Measurements from ENCODE around the gene ADAMTS20.

Gene ADAMTS20

DNA sequence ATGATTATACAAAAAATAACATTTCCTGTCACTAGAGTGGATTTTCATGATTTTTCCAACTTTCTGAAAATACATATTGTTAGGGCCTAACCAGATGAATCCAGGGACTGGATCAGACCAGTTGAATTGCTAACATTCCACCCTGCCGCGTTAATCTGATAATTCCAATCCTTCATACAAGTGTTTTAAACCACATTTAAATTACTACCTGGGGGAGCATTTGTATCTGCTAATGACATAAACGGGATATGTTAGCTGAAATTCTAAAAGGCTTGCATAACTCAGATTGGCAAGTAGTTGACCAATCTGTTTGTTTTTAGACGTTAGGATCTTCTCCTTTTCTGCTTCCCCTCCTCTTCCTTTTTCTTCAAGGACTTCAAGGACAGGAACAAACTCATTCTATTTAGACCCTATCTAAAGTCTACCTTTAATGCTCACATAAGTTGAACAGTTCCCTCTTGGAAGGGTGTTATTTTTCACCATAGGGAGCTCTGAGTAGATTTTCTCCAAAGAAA lies 239.0 kb downstream of the ADAMTS20 start:
- TF ChIP-seq, protein P1, sequence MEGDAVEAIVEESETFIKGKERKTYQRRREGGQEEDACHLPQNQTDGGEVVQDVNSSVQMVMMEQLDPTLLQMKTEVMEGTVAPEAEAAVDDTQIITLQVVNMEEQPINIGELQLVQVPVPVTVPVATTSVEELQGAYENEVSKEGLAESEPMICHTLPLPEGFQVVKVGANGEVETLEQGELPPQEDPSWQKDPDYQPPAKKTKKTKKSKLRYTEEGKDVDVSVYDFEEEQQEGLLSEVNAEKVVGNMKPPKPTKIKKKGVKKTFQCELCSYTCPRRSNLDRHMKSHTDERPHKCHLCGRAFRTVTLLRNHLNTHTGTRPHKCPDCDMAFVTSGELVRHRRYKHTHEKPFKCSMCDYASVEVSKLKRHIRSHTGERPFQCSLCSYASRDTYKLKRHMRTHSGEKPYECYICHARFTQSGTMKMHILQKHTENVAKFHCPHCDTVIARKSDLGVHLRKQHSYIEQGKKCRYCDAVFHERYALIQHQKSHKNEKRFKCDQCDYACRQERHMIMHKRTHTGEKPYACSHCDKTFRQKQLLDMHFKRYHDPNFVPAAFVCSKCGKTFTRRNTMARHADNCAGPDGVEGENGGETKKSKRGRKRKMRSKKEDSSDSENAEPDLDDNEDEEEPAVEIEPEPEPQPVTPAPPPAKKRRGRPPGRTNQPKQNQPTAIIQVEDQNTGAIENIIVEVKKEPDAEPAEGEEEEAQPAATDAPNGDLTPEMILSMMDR (IDR thresholded peaks at IDR 0.05; ENCODE audit: low read depth, low read length), result no peak
- DNase-seq, result no peak
- Histone ChIP-seq H3K27me3 (no peaks in the 10 kb centered on the region), H3K4me1 (no peaks in the 10 kb centered on the region), H3K4me3 (ENCODE audit: low read depth, low read length) (no peak overlapping the region), H3K36me3 (no peaks in the 10 kb centered on the region), H3K9me3 (no peaks in the 10 kb centered on the region)

DNA sequence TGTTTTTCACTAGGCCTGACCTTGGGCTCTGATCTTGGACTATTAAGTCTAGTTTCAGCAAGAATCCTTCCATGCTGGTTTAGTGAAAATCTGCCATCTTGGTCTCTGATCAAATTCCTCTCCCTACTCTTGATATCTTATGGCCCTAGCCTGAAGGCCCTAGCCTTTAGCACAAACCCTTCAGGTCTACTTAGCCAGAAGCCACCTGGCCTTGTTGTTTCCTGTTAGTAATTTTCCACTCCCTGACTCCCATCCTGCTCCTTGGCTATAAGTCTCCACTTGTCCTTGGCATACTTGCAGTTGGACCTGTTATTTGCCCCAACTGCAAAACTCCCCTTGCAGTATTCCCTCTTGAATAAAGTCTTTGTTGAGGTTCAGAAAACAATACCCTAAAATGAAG lies 241.4 kb downstream of the ADAMTS20 start:
- no peaks in the 10 kb centered on the region for H3K27me3 ChIP-seq
- TF ChIP-seq, protein P1 (IDR thresholded peaks at IDR 0.05; ENCODE audit: low read depth, low read length), result no peak

DNA sequence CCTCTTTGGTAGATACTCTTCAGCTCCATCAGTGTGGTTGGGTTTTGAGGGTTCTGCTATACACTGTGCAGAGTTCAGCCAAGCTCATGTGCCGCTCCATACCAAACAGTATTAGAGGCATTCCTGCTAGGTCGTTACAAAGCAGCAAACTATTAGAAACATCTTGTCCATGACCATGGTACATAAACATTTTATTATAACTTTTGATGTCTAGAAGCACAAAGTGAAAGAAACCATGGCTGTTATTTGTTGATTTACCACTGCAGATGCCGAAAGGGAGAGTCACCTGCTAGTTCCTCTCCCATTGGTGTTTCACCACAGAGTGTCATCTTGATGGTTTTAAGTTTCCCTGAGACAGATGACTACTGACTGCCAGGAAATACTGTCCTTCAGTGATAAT lies 242.0 kb downstream of the ADAMTS20 start:
- H3K27me3 ChIP-seq, result no peaks in the 10 kb centered on the region
- TF ChIP-seq, protein P1 (IDR thresholded peaks at IDR 0.05; ENCODE audit: low read depth, low read length), result no peak
- DNase-seq, result no peak
- H3K9me3 ChIP-seq, result no peaks in the 10 kb centered on the region
- no peak overlapping the region for H3K4me3 ChIP-seq (ENCODE audit: low read depth, low read length)
- no peaks in the 10 kb centered on the region for H3K36me3 ChIP-seq
- H3K4me1 ChIP-seq, result no peaks in the 10 kb centered on the region

More for the DNA sequence above, 241.4 kb downstream of the ADAMTS20 start:
- no peak overlapping the region for H3K4me3 ChIP-seq (ENCODE audit: low read depth, low read length)
- DNase-seq, result no peak
- H3K9me3 ChIP-seq, result no peaks in the 10 kb centered on the region
- no peaks in the 10 kb centered on the region for H3K4me1 ChIP-seq
- no peaks in the 10 kb centered on the region for H3K36me3 ChIP-seq

DNA sequence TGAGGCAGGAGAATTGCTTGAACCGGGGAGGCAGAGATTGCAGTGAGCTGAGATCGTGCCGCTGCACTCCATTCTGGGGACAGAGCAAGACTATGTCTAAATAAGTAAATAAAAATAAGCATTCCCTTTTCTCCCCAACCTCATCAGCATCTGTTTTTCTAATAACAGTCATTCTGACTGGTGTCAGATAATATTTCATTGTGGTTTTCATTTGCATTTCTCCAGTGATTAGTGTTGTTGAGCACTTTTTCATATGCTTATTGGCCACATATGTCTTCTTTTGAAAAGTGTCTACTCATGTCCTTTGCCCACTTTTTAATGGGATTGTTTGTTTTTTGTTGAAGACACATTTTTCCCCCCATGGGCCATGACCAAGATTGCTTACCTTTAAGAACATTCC lies 243.2 kb downstream of the ADAMTS20 start:
- H3K36me3 ChIP-seq, result no peaks in the 10 kb centered on the region
- no peaks in the 10 kb centered on the region for H3K27me3 ChIP-seq
- no peaks in the 10 kb centered on the region for H3K9me3 ChIP-seq
- H3K4me1 ChIP-seq, result no peaks in the 10 kb centered on the region
- TF ChIP-seq, protein P1 (IDR thresholded peaks at IDR 0.05; ENCODE audit: low read depth, low read length), result no peak
- no peak for DNase-seq
- H3K4me3 ChIP-seq (ENCODE audit: low read depth, low read length), result no peak overlapping the region

DNA sequence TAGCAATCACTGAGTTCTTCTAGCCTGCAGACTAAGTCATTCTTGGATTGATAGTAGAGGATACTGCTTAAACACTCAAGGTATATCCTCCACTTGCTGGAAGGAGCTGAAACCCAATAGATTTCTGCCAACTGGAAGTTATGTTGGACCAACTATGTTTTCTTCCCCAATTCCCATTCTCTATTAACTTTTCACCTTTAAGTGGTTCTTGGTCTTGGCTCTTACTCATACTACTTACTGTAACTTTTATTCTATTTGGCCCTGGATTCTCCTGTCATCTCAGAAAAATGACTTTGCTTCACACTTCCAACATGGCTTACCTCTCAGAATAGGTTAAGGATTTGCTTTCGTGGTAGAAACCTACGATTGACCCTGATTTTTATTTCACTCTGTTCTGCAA lies 244.9 kb downstream of the ADAMTS20 start:
- no peaks in the 10 kb centered on the region for H3K9me3 ChIP-seq
- DNase-seq, result no peak
- TF ChIP-seq, protein P1 (IDR thresholded peaks at IDR 0.05; ENCODE audit: low read depth, low read length), result no peak
- H3K27me3 ChIP-seq, result no peaks in the 10 kb centered on the region
- H3K36me3 ChIP-seq, result no peaks in the 10 kb centered on the region
- H3K4me1 ChIP-seq, result no peaks in the 10 kb centered on the region
- H3K4me3 ChIP-seq (ENCODE audit: low read depth, low read length), result no peak overlapping the region

DNA sequence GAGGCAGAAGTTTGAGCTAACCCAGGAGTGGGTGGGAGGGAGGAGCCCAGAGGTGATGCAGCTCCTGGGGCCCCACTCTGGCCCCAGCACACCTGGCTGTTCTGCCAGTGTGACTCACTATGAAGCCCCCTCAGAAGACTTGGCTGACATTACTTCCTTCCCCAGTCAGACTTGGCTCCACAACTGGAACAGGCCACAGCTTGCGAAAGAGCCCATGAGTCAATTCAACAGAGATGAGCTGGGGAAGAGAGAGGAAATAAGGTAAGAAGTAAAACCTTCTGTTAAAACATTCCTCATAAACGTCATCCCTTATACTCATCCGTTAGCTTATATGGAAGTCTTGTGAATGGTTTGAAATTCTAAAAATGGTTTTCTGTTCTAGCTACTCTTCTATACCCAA lies 245.9 kb downstream of the ADAMTS20 start:
- Histone ChIP-seq H3K4me3 (ENCODE audit: low read depth, low read length) (no peak overlapping the region), H3K27me3 (no peaks in the 10 kb centered on the region), H3K36me3 (no peaks in the 10 kb centered on the region), H3K9me3 (no peaks in the 10 kb centered on the region), H3K4me1 (no peaks in the 10 kb centered on the region)
- DNase-seq, result no peak
- TF ChIP-seq, protein P1 (IDR thresholded peaks at IDR 0.05; ENCODE audit: low read depth, low read length), result no peak
